ENCODE measurements around the gene NIF3L1. TPM values are rescaled to one million over a fixed set of nuclear protein-coding genes. Genes with fewer than 3 reads are reported as not detected.

NIF3L1 gene
- total and polyA plus RNA-seq, 9 of the 15 experiments (the other 6 are each of a cell fraction or from before 2014, with no cell fraction given), result 26.7 to 89.5 (median 45.6) TPM

DNA sequence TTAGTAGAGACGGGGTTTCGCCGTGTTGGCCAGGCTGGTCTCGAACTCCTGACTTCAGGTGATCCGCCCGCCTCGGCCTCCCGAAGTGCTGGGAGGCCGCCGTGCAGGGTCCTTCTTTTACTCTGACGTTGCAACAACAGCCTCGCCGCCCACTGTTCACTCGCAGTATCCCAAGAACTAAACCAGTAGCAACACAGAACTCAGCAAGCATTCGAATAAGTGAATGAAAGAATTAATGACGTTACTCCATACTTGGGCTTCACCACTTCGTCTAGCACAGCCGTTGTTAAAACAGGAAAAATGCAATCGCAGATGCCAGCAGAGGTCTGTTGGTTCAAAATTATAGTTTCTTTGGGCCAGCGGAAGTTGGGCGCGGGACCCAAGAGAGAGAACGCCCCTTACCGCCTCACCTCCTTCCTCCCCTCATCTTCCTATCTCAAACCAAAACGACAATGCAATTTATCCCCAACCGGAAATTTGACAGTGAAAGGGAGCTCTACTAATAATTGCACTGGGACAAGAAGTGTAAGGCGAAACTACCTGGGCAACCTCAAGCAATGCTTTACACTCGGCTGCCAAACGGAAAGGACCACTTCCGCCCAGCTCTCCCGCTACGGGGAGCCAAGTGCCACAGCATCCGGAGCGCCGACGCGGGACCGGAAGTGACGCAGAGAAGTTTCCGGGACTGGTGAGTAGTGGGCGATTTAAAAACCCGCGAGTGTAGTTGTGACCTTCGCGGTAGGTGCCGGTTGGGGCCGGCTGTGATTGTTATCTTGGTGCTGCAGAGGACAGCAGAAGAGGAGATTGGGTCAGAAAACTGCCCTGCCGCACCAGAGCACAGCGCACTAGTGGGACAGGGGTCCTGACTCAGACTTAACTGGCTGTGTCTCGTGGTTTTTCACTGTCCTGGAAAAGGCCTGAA is at the start of gene NIF3L1, which contains the start of gene PPIL3 (continued):
- TF ChIP-seq, protein P1, sequence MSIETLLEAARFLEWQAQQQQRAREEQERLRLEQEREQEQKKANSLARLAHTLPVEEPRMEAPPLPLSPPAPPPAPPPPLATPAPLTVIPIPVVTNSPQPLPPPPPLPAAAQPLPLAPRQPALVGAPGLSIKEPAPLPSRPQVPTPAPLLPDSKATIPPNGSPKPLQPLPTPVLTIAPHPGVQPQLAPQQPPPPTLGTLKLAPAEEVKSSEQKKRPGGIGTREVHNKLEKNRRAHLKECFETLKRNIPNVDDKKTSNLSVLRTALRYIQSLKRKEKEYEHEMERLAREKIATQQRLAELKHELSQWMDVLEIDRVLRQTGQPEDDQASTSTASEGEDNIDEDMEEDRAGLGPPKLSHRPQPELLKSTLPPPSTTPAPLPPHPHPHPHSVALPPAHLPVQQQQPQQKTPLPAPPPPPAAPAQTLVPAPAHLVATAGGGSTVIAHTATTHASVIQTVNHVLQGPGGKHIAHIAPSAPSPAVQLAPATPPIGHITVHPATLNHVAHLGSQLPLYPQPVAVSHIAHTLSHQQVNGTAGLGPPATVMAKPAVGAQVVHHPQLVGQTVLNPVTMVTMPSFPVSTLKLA (conservative IDR thresholded peaks at IDR 0.05), result peak; percentile 68 to 83
- TF ChIP-seq PHF21A (IDR thresholded peaks at IDR 0.05; ENCODE audit: borderline replicate concordance, low read depth) (peak; percentile 40; the same call in 1 of the 2 replicates), GTF2A2 (tag; IDR thresholded peaks at IDR 0.05) (no peak), ZNF217 (CRISPR knock-in tag; IDR thresholded peaks at IDR 0.05) (no peak), ZSCAN32 (CRISPR knock-in tag; IDR thresholded peaks at IDR 0.05) (no peak), FOXK2 (conservative IDR thresholded peaks at IDR 0.05 in 1 of 2, IDR thresholded peaks at IDR 0.05 in 1 of 2; ENCODE audit: low read depth in 2 of 2) (peak in 1 of 2 experiments; percentile 52; a peak in 3 of 4 replicates), ZBTB1 (CRISPR knock-in tag; IDR thresholded peaks at IDR 0.05; ENCODE audit: borderline replicate concordance, low read depth) (no peak), ZNF324 (CRISPR knock-in tag; IDR thresholded peaks at IDR 0.05) (no peak), ATF1 (CRISPR knock-in tag; IDR thresholded peaks at IDR 0.05) (no peak), ATF1 (tag; IDR thresholded peaks at IDR 0.05) (peak; percentile 96), CBX3 (IDR thresholded peaks at IDR 0.05; ENCODE audit: borderline replicate concordance in 1 of 2, low read length in 2 of 2) (peak in 1 of 2 experiments; percentile 86; a peak in 2 of 3 replicates), RFX7 (CRISPR knock-in tag; IDR thresholded peaks at IDR 0.05) (no peak), ARID2 (IDR thresholded peaks at IDR 0.05) (no peak), SREBF2 (CRISPR knock-in tag; IDR thresholded peaks at IDR 0.05) (no peak), RCOR1 (IDR thresholded peaks at IDR 0.05; ENCODE audit: borderline replicate concordance in 1 of 2, low read depth in 2 of 2, low read length in 2 of 2) (peak in 1 of 2 experiments; percentile 46; a peak in 2 of 4 replicates), HNRNPLL (IDR thresholded peaks at IDR 0.05; ENCODE audit: low read depth, low read length, poor library complexity, severe bottlenecking) (peak; percentile 28), RBM17 (IDR thresholded peaks at IDR 0.05; ENCODE audit: borderline replicate concordance, low read depth, low read length) (no peak), RAD21 (CRISPR knock-in tag; conservative IDR thresholded peaks at IDR 0.05 in 1 of 2, IDR thresholded peaks at IDR 0.05 in 1 of 2) (no peak; a peak in 1 of 4 replicates)
- TF ChIP-seq, protein P2, sequence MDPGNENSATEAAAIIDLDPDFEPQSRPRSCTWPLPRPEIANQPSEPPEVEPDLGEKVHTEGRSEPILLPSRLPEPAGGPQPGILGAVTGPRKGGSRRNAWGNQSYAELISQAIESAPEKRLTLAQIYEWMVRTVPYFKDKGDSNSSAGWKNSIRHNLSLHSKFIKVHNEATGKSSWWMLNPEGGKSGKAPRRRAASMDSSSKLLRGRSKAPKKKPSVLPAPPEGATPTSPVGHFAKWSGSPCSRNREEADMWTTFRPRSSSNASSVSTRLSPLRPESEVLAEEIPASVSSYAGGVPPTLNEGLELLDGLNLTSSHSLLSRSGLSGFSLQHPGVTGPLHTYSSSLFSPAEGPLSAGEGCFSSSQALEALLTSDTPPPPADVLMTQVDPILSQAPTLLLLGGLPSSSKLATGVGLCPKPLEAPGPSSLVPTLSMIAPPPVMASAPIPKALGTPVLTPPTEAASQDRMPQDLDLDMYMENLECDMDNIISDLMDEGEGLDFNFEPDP (CRISPR knock-in tag; IDR thresholded peaks at IDR 0.05), result no peak
- TF ChIP-seq, protein P3, sequence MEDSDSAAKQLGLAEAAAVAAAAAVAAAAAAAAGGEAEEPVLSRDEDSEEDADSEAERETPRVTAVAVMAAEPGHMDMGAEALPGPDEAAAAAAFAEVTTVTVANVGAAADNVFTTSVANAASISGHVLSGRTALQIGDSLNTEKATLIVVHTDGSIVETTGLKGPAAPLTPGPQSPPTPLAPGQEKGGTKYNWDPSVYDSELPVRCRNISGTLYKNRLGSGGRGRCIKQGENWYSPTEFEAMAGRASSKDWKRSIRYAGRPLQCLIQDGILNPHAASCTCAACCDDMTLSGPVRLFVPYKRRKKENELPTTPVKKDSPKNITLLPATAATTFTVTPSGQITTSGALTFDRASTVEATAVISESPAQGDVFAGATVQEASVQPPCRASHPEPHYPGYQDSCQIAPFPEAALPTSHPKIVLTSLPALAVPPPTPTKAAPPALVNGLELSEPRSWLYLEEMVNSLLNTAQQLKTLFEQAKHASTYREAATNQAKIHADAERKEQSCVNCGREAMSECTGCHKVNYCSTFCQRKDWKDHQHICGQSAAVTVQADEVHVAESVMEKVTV (CRISPR knock-in tag; IDR thresholded peaks at IDR 0.05), result no peak
- TF ChIP-seq, protein P4, sequence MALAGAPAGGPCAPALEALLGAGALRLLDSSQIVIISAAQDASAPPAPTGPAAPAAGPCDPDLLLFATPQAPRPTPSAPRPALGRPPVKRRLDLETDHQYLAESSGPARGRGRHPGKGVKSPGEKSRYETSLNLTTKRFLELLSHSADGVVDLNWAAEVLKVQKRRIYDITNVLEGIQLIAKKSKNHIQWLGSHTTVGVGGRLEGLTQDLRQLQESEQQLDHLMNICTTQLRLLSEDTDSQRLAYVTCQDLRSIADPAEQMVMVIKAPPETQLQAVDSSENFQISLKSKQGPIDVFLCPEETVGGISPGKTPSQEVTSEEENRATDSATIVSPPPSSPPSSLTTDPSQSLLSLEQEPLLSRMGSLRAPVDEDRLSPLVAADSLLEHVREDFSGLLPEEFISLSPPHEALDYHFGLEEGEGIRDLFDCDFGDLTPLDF (CRISPR knock-in tag; IDR thresholded peaks at IDR 0.05), result peak; percentile 75

Data from K562 (cell line).